NB4 (cell line): ENCODE data around the gene KCTD17.

ENCODE experiments used
- MYC ChIP-seq: IDR thresholded peaks from 2 replicates; pipeline ENCODE4 v1.6.1; 2011; ENCODE audit warnings: low read depth, low read length
- POLR2A ChIP-seq: IDR thresholded peaks from 2 replicates; pipeline ENCODE4 v1.6.1; 2011; ENCODE audit warnings: mild to moderate bottlenecking; ENCODE audit not compliant: insufficient read length; ENCODE audit errors: extremely low read depth
- TF ChIP-seq, protein P1 (sequence below): IDR thresholded peaks from one replicate; pipeline ENCODE4 v1.5.1; 2012; ENCODE audit warnings: low read depth, low read length
- TF ChIP-seq, protein P2 (sequence below): IDR thresholded peaks from 2 replicates; pipeline ENCODE4 v1.6.1; 2011; ENCODE audit warnings: low read depth, low read length

DNA sequence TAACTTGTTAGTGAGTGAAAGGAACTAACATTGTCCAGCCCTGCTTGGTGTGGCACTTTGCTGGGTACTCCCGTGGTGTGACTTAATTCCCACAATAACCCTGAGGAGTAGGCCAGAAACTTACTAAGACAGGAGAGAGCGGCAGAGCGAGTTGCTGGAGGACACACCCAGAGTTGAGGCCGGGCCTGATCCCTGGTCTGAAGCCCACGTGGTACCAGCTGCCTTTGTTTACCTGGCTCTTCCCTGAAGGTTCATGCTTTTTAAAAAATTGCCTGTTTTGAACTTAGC lies 31.4 kb upstream of the KCTD17 start:
- TF ChIP-seq, protein P1, sequence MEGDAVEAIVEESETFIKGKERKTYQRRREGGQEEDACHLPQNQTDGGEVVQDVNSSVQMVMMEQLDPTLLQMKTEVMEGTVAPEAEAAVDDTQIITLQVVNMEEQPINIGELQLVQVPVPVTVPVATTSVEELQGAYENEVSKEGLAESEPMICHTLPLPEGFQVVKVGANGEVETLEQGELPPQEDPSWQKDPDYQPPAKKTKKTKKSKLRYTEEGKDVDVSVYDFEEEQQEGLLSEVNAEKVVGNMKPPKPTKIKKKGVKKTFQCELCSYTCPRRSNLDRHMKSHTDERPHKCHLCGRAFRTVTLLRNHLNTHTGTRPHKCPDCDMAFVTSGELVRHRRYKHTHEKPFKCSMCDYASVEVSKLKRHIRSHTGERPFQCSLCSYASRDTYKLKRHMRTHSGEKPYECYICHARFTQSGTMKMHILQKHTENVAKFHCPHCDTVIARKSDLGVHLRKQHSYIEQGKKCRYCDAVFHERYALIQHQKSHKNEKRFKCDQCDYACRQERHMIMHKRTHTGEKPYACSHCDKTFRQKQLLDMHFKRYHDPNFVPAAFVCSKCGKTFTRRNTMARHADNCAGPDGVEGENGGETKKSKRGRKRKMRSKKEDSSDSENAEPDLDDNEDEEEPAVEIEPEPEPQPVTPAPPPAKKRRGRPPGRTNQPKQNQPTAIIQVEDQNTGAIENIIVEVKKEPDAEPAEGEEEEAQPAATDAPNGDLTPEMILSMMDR = no peak
- TF ChIP-seq POLR2A (no peak), MYC (no peak)
- TF ChIP-seq, protein P2, sequence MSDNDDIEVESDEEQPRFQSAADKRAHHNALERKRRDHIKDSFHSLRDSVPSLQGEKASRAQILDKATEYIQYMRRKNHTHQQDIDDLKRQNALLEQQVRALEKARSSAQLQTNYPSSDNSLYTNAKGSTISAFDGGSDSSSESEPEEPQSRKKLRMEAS = peak; percentile 82; the same call in 1 of the 2 replicates
